ENCODE results near the gene WDR77. TPM values are rescaled to one million over a fixed set of nuclear protein-coding genes. Genes with fewer than 3 reads are reported as not detected.
A peak's percentile ranks its signal among the peaks of the same experiment; 100 is the strongest.

WDR77 gene
- total RNA-seq, 2 donors from 2014 or later: 22.9 to 31.9 TPM

- ATAC-seq (no peak), DNase-seq (no peak)
- intact Hi-C loops (cut with DNase I): no loop called here
Measured at GRCh38 chr1:111446967-111447892, 1.8 kb downstream of the WDR77 start.

- no peak for ATAC-seq
- DNase-seq: no peak
- intact Hi-C loops (cut with DNase I): no loop called here
Measured at GRCh38 chr1:111446546-111446945, 2.5 kb downstream of the WDR77 start.

DNA sequence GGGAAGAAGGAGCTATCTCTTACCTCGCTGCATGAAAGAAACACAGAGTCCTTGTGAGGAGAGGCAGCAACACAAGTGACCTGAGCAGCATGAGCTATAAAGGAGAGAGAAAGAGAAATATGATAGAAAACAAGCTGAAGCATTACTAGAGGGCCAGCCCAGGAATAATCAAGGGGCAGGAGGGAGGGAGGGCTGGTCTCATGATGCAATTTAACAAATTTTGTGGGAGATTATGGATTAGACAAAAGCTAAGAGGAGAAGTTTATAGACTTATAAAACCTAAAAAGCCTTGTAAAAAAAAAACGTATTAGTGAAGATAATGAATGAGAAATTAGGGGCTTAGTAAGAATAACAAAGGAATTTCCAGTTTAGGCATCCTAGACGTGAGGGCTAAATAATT, 5.0 kb downstream of the WDR77 start:
- ATAC-seq (no peak), DNase-seq (no peak)
- intact Hi-C loops (cut with DNase I): no loop called here

- DNase-seq: no peak
- intact Hi-C loops (cut with DNase I): no loop called here
- ATAC-seq: no peak
Measured at GRCh38 chr1:111442457-111442856, 6.6 kb downstream of the WDR77 start.

DNA sequence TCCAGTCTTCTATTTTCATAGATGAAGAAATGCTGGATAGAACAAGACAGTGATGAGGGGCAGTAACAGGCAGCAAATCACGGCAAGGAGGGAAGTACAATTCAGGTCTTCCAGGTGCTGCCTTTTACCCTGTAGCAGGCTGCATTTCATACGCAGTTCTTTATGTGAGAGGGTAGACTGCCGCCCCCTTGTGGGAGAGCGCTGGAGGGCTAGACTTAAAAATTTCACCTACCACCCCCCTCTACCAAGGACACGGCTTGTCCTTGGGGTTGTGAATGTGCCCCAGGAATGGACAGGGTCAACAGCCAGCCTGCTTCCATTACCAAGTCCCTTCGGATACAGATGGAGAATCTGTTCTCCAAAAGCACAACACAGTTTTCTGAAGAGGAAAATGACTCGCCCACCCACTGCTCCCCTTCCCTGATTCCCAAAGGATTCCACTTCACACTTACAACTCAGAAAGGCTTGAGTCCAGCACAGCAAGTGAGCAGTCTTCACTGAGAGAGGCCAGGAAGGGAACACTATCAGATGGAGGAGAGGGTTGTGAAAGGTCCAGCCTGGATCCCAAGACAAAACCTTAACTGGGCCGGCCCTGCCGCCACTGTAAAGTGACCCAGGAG, 7.4 kb downstream of the WDR77 start:
- ATAC-seq: no peak
- DNase-seq: peak; percentile 33
- intact Hi-C loops (cut with DNase I): no loop called here

GRCh38 chr1:111439461-111440351, 9.3 kb downstream of the WDR77 start:
- intact Hi-C loops (cut with DNase I): no loop called here
- DNase-seq (no peak), ATAC-seq (no peak)

- DNase-seq (no peak), ATAC-seq (no peak)
- intact Hi-C loops (cut with DNase I): no loop called here
Measured at GRCh38 chr1:111436726-111437125, 12.3 kb downstream of the WDR77 start.

DNA sequence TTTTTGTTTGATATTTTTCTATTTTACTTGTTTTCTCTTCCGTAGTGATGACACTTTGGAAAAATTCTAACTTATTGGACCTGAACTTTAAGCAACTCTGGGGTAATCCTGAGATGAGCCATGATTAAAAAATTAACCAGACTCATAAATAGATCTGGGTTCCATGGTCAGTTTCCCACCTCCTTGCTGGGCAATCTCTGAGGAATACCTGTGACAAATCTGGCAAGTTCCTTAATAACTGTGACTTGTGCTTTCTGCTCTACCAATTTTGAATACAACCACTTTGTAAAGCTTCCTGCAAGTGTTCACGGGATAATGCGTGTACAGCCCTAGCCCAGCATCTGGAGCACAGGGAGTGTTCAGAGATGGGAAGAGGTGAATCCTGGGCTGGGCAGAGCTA, 24.8 kb downstream of the WDR77 start:
- DNase-seq: no peak
- no peak for ATAC-seq
- intact Hi-C loops (cut with DNase I): no loop called here

- intact Hi-C loops (cut with DNase I): no loop called here
- DNase-seq: no peak
- no peak for ATAC-seq
Measured at GRCh38 chr1:111422546-111423391, 26.3 kb downstream of the WDR77 start.

GRCh38 chr1:111420377-111420776, 28.7 kb downstream of the WDR77 start:
- DNase-seq (no peak), ATAC-seq (no peak)
- intact Hi-C loops (cut with DNase I): no loop called here

DNA sequence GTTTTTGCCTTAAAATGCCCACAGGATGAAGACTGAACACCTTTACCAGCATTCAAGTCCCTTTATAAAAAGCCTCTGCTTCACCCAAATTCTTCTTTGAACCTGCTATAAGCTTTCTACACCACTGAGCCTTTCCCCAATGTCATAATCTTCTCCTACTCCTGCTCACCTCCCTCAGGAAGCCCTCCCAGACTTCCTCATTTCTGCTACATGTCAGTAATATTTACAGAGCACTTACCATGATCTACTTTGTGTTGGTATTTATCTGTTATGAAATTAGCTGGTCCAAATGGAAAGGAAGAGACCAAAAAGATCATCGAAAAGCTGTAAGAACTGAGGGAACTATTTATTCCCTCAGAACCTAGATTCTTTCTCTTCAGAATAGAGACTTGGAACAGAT, 30.0 kb downstream of the WDR77 start:
- intact Hi-C loops (cut with DNase I): no loop called here
- no peak for DNase-seq
- ATAC-seq: no peak

- intact Hi-C loops (cut with DNase I): no loop called here
- ATAC-seq: no peak
- no peak for DNase-seq
Measured at GRCh38 chr1:111417755-111418154, 31.3 kb downstream of the WDR77 start.

DNA sequence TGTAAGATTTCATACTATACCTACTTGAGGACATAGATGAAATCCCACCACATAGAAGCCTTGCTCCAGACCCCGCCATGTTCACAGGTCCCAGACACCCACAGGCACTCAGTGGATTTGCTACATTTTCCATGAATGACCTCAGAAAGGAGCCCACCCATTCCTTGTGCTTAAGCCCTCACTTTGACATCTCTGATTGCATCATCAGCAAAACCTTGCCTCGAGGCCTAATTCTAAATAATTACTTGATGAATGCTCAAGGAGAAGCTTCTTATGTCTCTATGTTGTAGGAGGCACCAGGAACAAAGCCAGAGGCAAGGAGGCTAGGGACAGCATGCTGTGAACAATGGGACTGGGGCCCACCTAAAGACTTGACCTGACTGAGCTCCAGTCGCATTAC, 33.6 kb downstream of the WDR77 start:
- intact Hi-C loops (cut with DNase I): no loop called here
- no peak for ATAC-seq
- no peak for DNase-seq

DNA sequence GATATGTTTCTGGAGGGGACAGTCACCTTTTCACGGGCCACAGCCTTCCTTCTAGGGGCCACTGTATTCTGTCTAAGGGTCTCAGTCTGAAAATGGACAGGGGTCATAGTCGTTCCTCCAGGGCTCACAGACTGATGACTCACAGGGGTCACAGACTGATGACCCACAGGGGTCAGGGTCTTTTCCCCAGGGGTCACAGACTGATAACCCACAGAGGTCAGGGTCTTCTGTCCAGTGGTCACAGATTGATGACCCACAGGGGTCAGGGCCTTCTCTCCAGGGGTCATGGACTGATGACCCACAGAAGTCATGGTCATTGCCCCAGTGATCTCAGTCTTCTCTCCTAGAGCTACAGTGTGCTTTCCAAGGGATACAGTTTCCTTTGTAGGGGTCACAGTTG, 34.3 kb downstream of the WDR77 start:
- DNase-seq (no peak), ATAC-seq (no peak)
- intact Hi-C loops (cut with DNase I): no loop called here

DNA sequence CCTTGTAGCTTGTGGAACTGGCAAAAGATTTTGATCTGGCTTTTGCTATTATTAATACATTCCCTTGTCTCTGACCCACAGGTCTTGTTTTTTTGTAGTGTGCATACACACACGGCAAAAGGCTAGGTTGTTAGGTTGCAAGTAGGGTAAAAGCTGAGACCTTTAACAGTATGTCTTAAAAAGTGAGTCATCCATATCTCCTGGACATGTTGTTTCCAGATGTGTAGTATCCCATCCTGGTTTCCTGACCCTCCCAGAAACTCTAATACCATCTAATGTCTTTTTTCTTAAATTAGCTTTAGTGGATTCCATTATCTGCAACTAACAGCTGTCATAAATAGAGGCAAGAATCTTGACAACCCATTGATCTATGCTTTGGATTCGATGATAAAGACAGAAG, 36.2 kb downstream of the WDR77 start:
- no peak for ATAC-seq
- intact Hi-C loops (cut with DNase I): no loop called here
- no peak for DNase-seq

DNA sequence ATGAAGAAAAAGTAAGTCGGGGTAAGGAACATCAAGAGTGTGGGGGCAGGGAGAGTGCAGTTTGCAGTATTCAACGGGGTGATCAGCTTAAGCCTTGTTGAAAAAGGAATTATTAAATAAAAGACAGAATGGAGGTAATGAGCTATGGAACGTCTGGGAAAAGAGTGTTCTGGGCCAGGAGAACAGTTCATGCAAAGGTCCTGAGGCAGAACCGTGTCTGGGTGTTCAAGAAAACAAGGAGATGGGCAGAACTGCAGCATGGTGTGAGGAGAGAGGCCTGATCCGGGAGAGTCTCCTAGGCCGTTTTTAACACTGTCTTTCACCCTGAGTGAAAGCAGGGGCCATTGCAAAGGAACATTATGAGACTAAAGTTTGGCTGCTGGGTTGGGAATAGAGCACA, 41.8 kb downstream of the WDR77 start:
- no peak for DNase-seq
- intact Hi-C loops (cut with DNase I): no loop called here
- ATAC-seq: no peak

GRCh38 chr1:111406321-111406768, 42.7 kb downstream of the WDR77 start:
- intact Hi-C loops (cut with DNase I): no loop called here
- DNase-seq (no peak), ATAC-seq (peak; percentile 85 to 93)

DNA sequence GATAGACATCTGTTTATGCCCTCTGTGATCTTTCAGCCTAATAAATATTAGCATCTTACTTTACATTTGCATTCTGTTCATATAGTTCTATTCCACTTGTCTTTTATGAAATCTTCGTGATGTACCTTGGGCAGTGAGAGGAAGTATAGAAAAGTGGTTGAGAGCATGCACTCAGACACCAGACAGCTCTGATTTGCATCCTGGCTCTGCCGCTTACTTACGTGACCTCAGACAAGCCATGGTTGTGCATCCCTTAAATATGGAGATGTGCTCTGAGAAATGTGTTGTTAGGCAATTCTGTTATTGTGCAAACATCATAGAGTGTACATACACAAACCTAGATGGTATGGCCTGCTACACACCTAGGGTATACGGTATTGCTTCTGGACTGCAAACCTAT, 44.5 kb downstream of the WDR77 start:
- ATAC-seq: no peak
- DNase-seq: no peak
- intact Hi-C loops (cut with DNase I): loop anchor here in 1 of 2 donors (5.0 kb wide), 1 partner anchor 182 kb away; no protein-coding TSS in a partner anchor

DNA sequence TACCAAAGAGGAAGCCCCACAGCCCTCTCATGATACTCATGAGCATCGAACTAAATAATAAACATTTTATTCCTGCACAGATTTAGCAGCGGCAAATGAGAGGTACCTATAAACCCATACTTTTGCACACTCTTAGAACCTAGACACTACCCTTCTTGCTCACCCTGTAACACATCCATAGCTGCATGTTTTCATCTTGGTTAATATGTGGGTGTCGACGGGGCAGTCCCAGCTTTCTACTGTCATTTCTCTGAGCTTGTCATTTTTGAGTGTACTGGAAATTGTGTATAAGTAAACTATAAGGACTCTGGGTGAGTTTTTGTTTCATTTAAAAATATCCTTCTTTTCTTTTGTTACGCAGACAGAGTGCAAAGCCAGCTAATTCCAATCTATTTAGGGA, 47.0 kb downstream of the WDR77 start:
- intact Hi-C loops (cut with DNase I): loop anchor here in 1 of 2 donors (5.0 kb wide), 1 partner anchor 180 kb away; no protein-coding TSS in a partner anchor
- DNase-seq: no peak
- no peak for ATAC-seq
